Mesenchymal stem cell (in vitro differentiated cells and primary cell): ENCODE measurements around the gene ARHGAP24.

ENCODE experiments used
- DNase-seq: peaks from one replicate; pipeline ENCODE4 v3.0.0-alpha.2; 2013
- H2AFZ ChIP-seq: one replicate; pipeline ENCODE4 v1.6.1; 2013; ENCODE audit warnings: low read depth, mild to moderate bottlenecking, control low read depth, inconsistent platforms, low read length, moderate library complexity
- H2AK5ac ChIP-seq: 2 replicates; pipeline ENCODE4 v1.6.1; 2013; ENCODE audit warnings: low read length, moderate library complexity, mild to moderate bottlenecking, inconsistent platforms; ENCODE audit not compliant: severe bottlenecking
- H2BK120ac ChIP-seq: one replicate; pipeline ENCODE4 v1.6.1; 2013; ENCODE audit warnings: low read depth, mild to moderate bottlenecking, inconsistent platforms, low read length, moderate library complexity
- H2BK12ac ChIP-seq, 2 experiments: one replicate each; pipeline ENCODE4 v1.6.1; 2013; ENCODE audit warnings: inconsistent platforms in 2 of 2, low read length in 2 of 2, mild to moderate bottlenecking in 2 of 2, moderate library complexity in 2 of 2, control low read depth in 1 of 2
- H2BK15ac ChIP-seq: one replicate; pipeline ENCODE4 v1.6.1; 2013; ENCODE audit warnings: mild to moderate bottlenecking, low read depth, inconsistent platforms; ENCODE audit not compliant: poor library complexity, severe bottlenecking
- H2BK5ac ChIP-seq: 2 replicates; pipeline ENCODE4 v1.6.1; 2013; ENCODE audit warnings: low read depth, mild to moderate bottlenecking, low read length, control low read depth, inconsistent platforms; ENCODE audit not compliant: poor library complexity, severe bottlenecking
- H3K14ac ChIP-seq, 2 experiments: one replicate each; pipeline ENCODE4 v1.6.1; 2013; ENCODE audit warnings: inconsistent platforms in 2 of 2, low read length in 2 of 2, control low read depth in 1 of 2, mild to moderate bottlenecking in 1 of 2, moderate library complexity in 1 of 2
- H3K18ac ChIP-seq, 2 experiments: one replicate each; pipeline ENCODE4 v1.6.1; 2013; ENCODE audit warnings: inconsistent platforms in 2 of 2, low read length in 2 of 2, control low read depth in 1 of 2, low read depth in 1 of 2, mild to moderate bottlenecking in 1 of 2
- H3K23ac ChIP-seq, 2 experiments: one replicate each; pipeline ENCODE4 v1.6.1; 2013; ENCODE audit warnings: inconsistent platforms in 2 of 2, low read length in 2 of 2, mild to moderate bottlenecking in 2 of 2, moderate library complexity in 2 of 2, control low read depth in 1 of 2
- H3K27ac ChIP-seq: 2 replicates; pipeline ENCODE4 v1.5.1; 2013; ENCODE audit warnings: mild to moderate bottlenecking, moderate library complexity, low read length, control low read depth, inconsistent platforms; ENCODE audit not compliant: poor library complexity, severe bottlenecking
- H3K27me3 ChIP-seq, 2 experiments: 2 replicates each; pipeline versions ENCODE4 v1.6.1 to v1.7.0; 2013; ENCODE audit warnings: low read length in 2 of 2, mild to moderate bottlenecking in 2 of 2, moderate library complexity in 2 of 2, control low read depth in 1 of 2, inconsistent platforms in 1 of 2; ENCODE audit not compliant: control insufficient read depth in 1 of 2, insufficient read depth in 1 of 2
- H3K36me3 ChIP-seq, 2 experiments: 2 replicates each; pipeline versions ENCODE4 v1.6.1 to v1.7.0; 2013; ENCODE audit warnings: low read length in 2 of 2, control low read depth in 1 of 2, inconsistent platforms in 1 of 2, low read depth in 1 of 2, mild to moderate bottlenecking in 1 of 2; ENCODE audit not compliant: insufficient read depth in 2 of 2, control insufficient read depth in 1 of 2
- H3K4ac ChIP-seq, 2 experiments: one replicate each; pipeline ENCODE4 v1.6.1; 2013; ENCODE audit warnings: inconsistent platforms in 2 of 2, low read length in 2 of 2, mild to moderate bottlenecking in 2 of 2, moderate library complexity in 2 of 2, control low read depth in 1 of 2, low read depth in 1 of 2
- H3K4me1 ChIP-seq: 2 replicates; pipeline ENCODE4 v1.6.1; 2013; ENCODE audit warnings: low read depth, low read length, control low read depth; ENCODE audit not compliant: control insufficient read depth, insufficient read depth
- H3K4me2 ChIP-seq: 2 replicates; pipeline ENCODE4 v1.6.1; 2013; ENCODE audit warnings: low read length, mild to moderate bottlenecking, inconsistent platforms; ENCODE audit not compliant: poor library complexity, severe bottlenecking
- H3K4me3 ChIP-seq, 2 experiments: 2 replicates each; pipeline versions ENCODE4 v1.5.1 to v1.7.0; 2013; ENCODE audit warnings: low read length in 2 of 2, mild to moderate bottlenecking in 2 of 2, control low read depth in 1 of 2, low read depth in 1 of 2; ENCODE audit not compliant: insufficient read depth in 1 of 2
- H3K79me1 ChIP-seq: replicated peaks from 2 replicates; pipeline ENCODE4 v1.6.1; 2013; ENCODE audit warnings: mild to moderate bottlenecking, control low read depth, low read length, inconsistent platforms; ENCODE audit not compliant: poor library complexity, severe bottlenecking
- H3K9ac ChIP-seq: 2 replicates; pipeline ENCODE4 v1.7.0; 2013; ENCODE audit warnings: mild to moderate bottlenecking, low read length, moderate library complexity
- H3K9me3 ChIP-seq: 2 replicates; pipeline ENCODE4 v1.7.0; 2013; ENCODE audit warnings: mild to moderate bottlenecking, low read length; ENCODE audit not compliant: control insufficient read depth
- H4K8ac ChIP-seq: one replicate; pipeline ENCODE4 v1.6.1; 2013; ENCODE audit warnings: inconsistent platforms, mild to moderate bottlenecking, low read length, moderate library complexity
- H4K91ac ChIP-seq: one replicate; pipeline ENCODE4 v1.6.1; 2013; ENCODE audit warnings: mild to moderate bottlenecking, low read length, inconsistent platforms
- WGBS: methylation state at CpG from one replicate; pipeline ENCODE4 v1.1.7; 2013; ENCODE audit warnings: mixed read lengths; 5-methylcytosine and 5-hydroxymethylcytosine counted together

ARHGAP24 gene

GRCh38 chr4:85778632-85779131 lies 303.7 kb downstream of the ARHGAP24 start:
- Histone ChIP-seq H3K9me3 (no peaks in the 10 kb centered on the region), H3K14ac (no peak overlapping the region), H2AFZ (no peak overlapping the region), H3K27me3 (no peaks in the 10 kb centered on the region), H2AK5ac (no peak overlapping the region), H2BK120ac (no peak overlapping the region), H3K36me3 (no peaks in the 10 kb centered on the region), H3K4me2 (peak overlapping the region; percentile 55), H3K9ac (peak overlapping the region; percentile 96), H2BK12ac (no peak overlapping the region), H3K18ac (no peak overlapping the region), H3K4ac (no peak overlapping the region), H2BK5ac (no peak overlapping the region), H4K8ac (no peak overlapping the region), H2BK15ac (no peak overlapping the region), H3K27ac (peak overlapping the region; percentile 66), H3K23ac (no peak overlapping the region), H4K91ac (no peak overlapping the region), H3K79me1 (peaks cover 1% of the 10 kb centered on the region), H3K4me3 (peak overlapping the region in 1 of 2 experiments; percentile 81), H3K4me1 (no peaks in the 10 kb centered on the region)
- no CpG with 5 or more reads among the region's 3 CpGs for WGBS
- DNase-seq, result peak; percentile 69

GRCh38 chr4:85779165-85779564 lies 304.2 kb downstream of the ARHGAP24 start:
- Histone ChIP-seq H2BK12ac (no peak overlapping the region), H3K27ac (no peak overlapping the region), H2AK5ac (no peak overlapping the region), H4K8ac (no peak overlapping the region), H2AFZ (no peak overlapping the region), H3K4me3 (peak overlapping the region in 1 of 2 experiments; percentile 81), H3K36me3 (no peaks in the 10 kb centered on the region), H2BK5ac (no peak overlapping the region), H3K4me1 (no peaks in the 10 kb centered on the region), H2BK15ac (no peak overlapping the region), H3K4me2 (no peak overlapping the region), H2BK120ac (no peak overlapping the region), H3K9me3 (no peaks in the 10 kb centered on the region), H3K79me1 (peaks cover 1% of the 10 kb centered on the region), H3K9ac (peak overlapping the region; percentile 96), H3K23ac (no peak overlapping the region), H3K4ac (no peak overlapping the region), H3K18ac (no peak overlapping the region), H4K91ac (no peak overlapping the region), H3K27me3 (no peaks in the 10 kb centered on the region), H3K14ac (no peak overlapping the region)
- peak; percentile 77 for DNase-seq

GRCh38 chr4:85780664-85781063 lies 305.7 kb downstream of the ARHGAP24 start:
- H3K79me1 ChIP-seq, result peaks cover 4% of the 10 kb centered on the region
- no peak overlapping the region for H2BK15ac ChIP-seq
- no peak overlapping the region for H3K14ac ChIP-seq
- H2BK12ac ChIP-seq, result no peak overlapping the region
- no peak overlapping the region for H2BK5ac ChIP-seq
- H3K4me3 ChIP-seq, result peak overlapping the region in 1 of 2 experiments; percentile 66
- no peak overlapping the region for H4K8ac ChIP-seq
- no peak overlapping the region for H4K91ac ChIP-seq
- no peak overlapping the region for H2AK5ac ChIP-seq
- H3K4me2 ChIP-seq, result no peak overlapping the region
- H2AFZ ChIP-seq, result no peak overlapping the region
- no peak overlapping the region for H2BK120ac ChIP-seq
- no peak overlapping the region for H3K27ac ChIP-seq
- DNase-seq, result peak; percentile 88
- H3K27me3 ChIP-seq, result no peaks in the 10 kb centered on the region
- H3K9me3 ChIP-seq, result no peaks in the 10 kb centered on the region
- H3K4ac ChIP-seq, result no peak overlapping the region
- no peak overlapping the region for H3K23ac ChIP-seq
- 62% methylated on average over 3 of the region's 3 CpGs for WGBS
- H3K9ac ChIP-seq, result peak overlapping the region; percentile 88
- no peak overlapping the region for H3K18ac ChIP-seq
- peaks cover 2% of the 10 kb centered on the region for H3K4me1 ChIP-seq
- no peaks in the 10 kb centered on the region for H3K36me3 ChIP-seq

GRCh38 chr4:85783483-85783882 lies 308.5 kb downstream of the ARHGAP24 start:
- H3K9me3 ChIP-seq, result no peaks in the 10 kb centered on the region
- H3K9ac ChIP-seq, result peak overlapping the region; percentile 36
- no peak overlapping the region for H2AFZ ChIP-seq
- peaks cover 4% of the 10 kb centered on the region for H3K4me1 ChIP-seq
- peak; percentile 96 for DNase-seq
- no peak overlapping the region for H3K14ac ChIP-seq
- H3K23ac ChIP-seq, result no peak overlapping the region
- no peak overlapping the region for H3K18ac ChIP-seq
- no peak overlapping the region for H3K4ac ChIP-seq
- H3K27ac ChIP-seq, result no peak overlapping the region
- H3K36me3 ChIP-seq, result no peaks in the 10 kb centered on the region
- 0% methylated on average over 1 of the region's 2 CpGs for WGBS
- H3K4me2 ChIP-seq, result no peak overlapping the region
- H3K4me3 ChIP-seq, result no peak overlapping the region
- no peaks in the 10 kb centered on the region for H3K27me3 ChIP-seq
- H4K8ac ChIP-seq, result no peak overlapping the region
- no peak overlapping the region for H2BK15ac ChIP-seq
- peaks cover 10% of the 10 kb centered on the region for H3K79me1 ChIP-seq
- no peak overlapping the region for H4K91ac ChIP-seq
- H2BK12ac ChIP-seq, result no peak overlapping the region
- H2BK5ac ChIP-seq, result no peak overlapping the region
- H2AK5ac ChIP-seq, result no peak overlapping the region
- H2BK120ac ChIP-seq, result no peak overlapping the region
